HEK293 (cell line): ENCODE results near the gene IL17REL.

Experiments used
- CTCF ChIA-PET: fragments of 350-600 bp; formaldehyde crosslinking; extraction: SDS; loops from one replicate; lab custom pipeline; 2021; ENCODE audit warnings: antibody characterized with exemption; lab: Yijun Ruan, JAX
- POLR2A ChIA-PET: fragments of 300-600 bp; formaldehyde crosslinking; extraction: SDS; loops from one replicate; lab custom pipeline; 2020; ENCODE audit warnings: antibody characterized with exemption, inconsistent platforms; lab: Yijun Ruan, JAX
- H3K27ac ChIP-seq: fragments of 200-500 bp; sonication (Bioruptor generic); 2 replicates; pipeline ENCODE4 v1.5.1; 2014; ENCODE audit warnings: low read depth, low read length, control low read depth, inconsistent platforms; ENCODE audit errors: extremely low read depth
- H3K36me3 ChIP-seq, 2 experiments: fragments of 200-500 bp in 1 of 2; sonication (Bioruptor generic) in 1 of 2; 1 replicate in 1 of 2; 2 replicates in 1 of 2; pipeline ENCODE4 v1.5.1; 2014 to 2017; ENCODE audit warnings: inconsistent platforms in 2 of 2, low read length in 2 of 2; ENCODE audit not compliant: control insufficient read depth in 2 of 2, insufficient read depth in 1 of 2
- H3K4me1 ChIP-seq: fragments of 200-500 bp; sonication (Bioruptor generic); 2 replicates; pipeline ENCODE4 v1.5.1; 2014; ENCODE audit warnings: mild to moderate bottlenecking, low read length, inconsistent platforms; ENCODE audit not compliant: control insufficient read depth, insufficient read depth
- H3K4me3 ChIP-seq: 2 replicates; pipeline ENCODE4 v1.5.1; 2011; ENCODE audit warnings: low read depth, mild to moderate bottlenecking, control low read depth, low read length, moderate library complexity
- H3K9me3 ChIP-seq: fragments of 200-500 bp; sonication (Bioruptor generic); 2 replicates; pipeline ENCODE4 v1.5.1; 2014; ENCODE audit warnings: low read depth, low read length, inconsistent platforms; ENCODE audit not compliant: control insufficient read depth, insufficient read depth
- BCL11A ChIP-seq: fragments of 450-650 bp; formaldehyde crosslinking; IDR thresholded peaks from 2 replicates; pipeline ENCODE4 v1.5.1; 2016; ENCODE audit warnings: low read depth, missing biosample characterization, missing genetic modification characterization
- GLIS1 ChIP-seq: fragments of 450-650 bp; formaldehyde crosslinking; IDR thresholded peaks from 2 replicates; pipeline ENCODE4 v1.5.1; 2016; ENCODE audit warnings: missing biosample characterization, missing genetic modification characterization
- HIC1 ChIP-seq: fragments of 450-650 bp; formaldehyde crosslinking; IDR thresholded peaks from 2 replicates; pipeline ENCODE4 v1.5.1; 2016; ENCODE audit warnings: missing biosample characterization, missing genetic modification characterization
- HOXC10 ChIP-seq: sonication (generic); formaldehyde crosslinking; IDR thresholded peaks from 2 replicates; pipeline ENCODE4 v1.8.1; 2023; ENCODE audit warnings: mild to moderate bottlenecking, missing genetic modification reagents
- KLF7 ChIP-seq: fragments of 450-650 bp; formaldehyde crosslinking; IDR thresholded peaks from 2 replicates; pipeline ENCODE4 v1.5.1; 2016; ENCODE audit warnings: missing biosample characterization, missing genetic modification characterization, borderline replicate concordance
- MEIS1 ChIP-seq: sonication (generic); formaldehyde crosslinking; IDR thresholded peaks from 2 replicates; pipeline ENCODE4 v1.8.1; 2022; ENCODE audit warnings: missing genetic modification reagents, mild to moderate bottlenecking, borderline replicate concordance
- OVOL3 ChIP-seq: fragments of 450-650 bp; formaldehyde crosslinking; IDR thresholded peaks from 2 replicates; pipeline ENCODE4 v1.5.1; 2016; ENCODE audit warnings: missing biosample characterization, missing genetic modification characterization
- RBAK ChIP-seq: fragments of 450-650 bp; formaldehyde crosslinking; IDR thresholded peaks from 2 replicates; pipeline ENCODE4 v1.5.1; 2016; ENCODE audit warnings: missing biosample characterization, missing genetic modification characterization
- WT1 ChIP-seq: fragments of 450-650 bp; formaldehyde crosslinking; IDR thresholded peaks from 2 replicates; pipeline ENCODE4 v1.5.1; 2016; ENCODE audit warnings: missing biosample characterization, missing genetic modification characterization
- YY1 ChIP-seq: fragments of 450-650 bp; formaldehyde crosslinking; IDR thresholded peaks from 2 replicates; pipeline ENCODE4 v1.5.1; 2018; ENCODE audit warnings: missing biosample characterization, missing genetic modification characterization
- ZBTB7A ChIP-seq: fragments of 450-650 bp; formaldehyde crosslinking; IDR thresholded peaks from 2 replicates; pipeline ENCODE4 v1.5.1; 2016; ENCODE audit warnings: low read depth, missing biosample characterization, missing genetic modification characterization
- ZIC2 ChIP-seq: fragments of 450-650 bp; formaldehyde crosslinking; IDR thresholded peaks from 2 replicates; pipeline ENCODE4 v1.5.1; 2016; ENCODE audit warnings: missing biosample characterization, missing genetic modification characterization
- ZNF132 ChIP-seq: fragments of 450-650 bp; formaldehyde crosslinking; IDR thresholded peaks from 2 replicates; pipeline ENCODE4 v1.5.1; 2017; ENCODE audit warnings: missing biosample characterization, missing genetic modification characterization, borderline replicate concordance
- ZNF16 ChIP-seq: fragments of 450-650 bp; formaldehyde crosslinking; IDR thresholded peaks from 2 replicates; pipeline ENCODE4 v1.5.1; 2016; ENCODE audit warnings: low read depth, missing biosample characterization, missing genetic modification characterization
- ZNF184 ChIP-seq: fragments of 450-650 bp; IDR thresholded peaks from 2 replicates; pipeline ENCODE4 v1.5.1; 2018; ENCODE audit warnings: missing biosample characterization, mild to moderate bottlenecking, missing genetic modification characterization
- ZNF202 ChIP-seq: fragments of 450-650 bp; formaldehyde crosslinking; IDR thresholded peaks from 2 replicates; pipeline ENCODE4 v1.5.1; 2016; ENCODE audit warnings: missing biosample characterization, missing genetic modification characterization, borderline replicate concordance
- ZNF211 ChIP-seq: fragments of 450-650 bp; formaldehyde crosslinking; IDR thresholded peaks from 2 replicates; pipeline ENCODE4 v1.5.1; 2016; ENCODE audit warnings: low read depth, missing biosample characterization, missing genetic modification characterization
- ZNF26 ChIP-seq: fragments of 450-650 bp; formaldehyde crosslinking; IDR thresholded peaks from 2 replicates; pipeline ENCODE4 v1.5.1; 2016; ENCODE audit warnings: missing biosample characterization, missing genetic modification characterization
- ZNF274 ChIP-seq, 2 experiments: fragments of 200-500 bp in 1 of 2; fragments of 450-650 bp in 1 of 2; sonication (Bioruptor generic) in 1 of 2; formaldehyde crosslinking in 1 of 2; IDR thresholded peaks; 2 replicates each; pipeline versions ENCODE4 v1.5.1 to v1.6.1; 2014 to 2016; ENCODE audit warnings: borderline replicate concordance in 1 of 2, inconsistent platforms in 1 of 2, low read length in 1 of 2, missing biosample characterization in 1 of 2, missing genetic modification characterization in 1 of 2
- ZNF48 ChIP-seq: fragments of 450-650 bp; formaldehyde crosslinking; IDR thresholded peaks from 2 replicates; pipeline ENCODE4 v1.5.1; 2016; ENCODE audit warnings: missing biosample characterization, missing genetic modification characterization
- ZNF514 ChIP-seq: fragments of 450-650 bp; formaldehyde crosslinking; IDR thresholded peaks from 2 replicates; pipeline ENCODE4 v1.5.1; 2016; ENCODE audit warnings: missing biosample characterization, missing genetic modification characterization
- ZNF521 ChIP-seq: fragments of 450-650 bp; formaldehyde crosslinking; IDR thresholded peaks from 2 replicates; pipeline ENCODE4 v1.5.1; 2017; ENCODE audit warnings: missing biosample characterization, mild to moderate bottlenecking, missing genetic modification characterization
- ZNF600 ChIP-seq: fragments of 450-650 bp; formaldehyde crosslinking; IDR thresholded peaks from 2 replicates; pipeline ENCODE4 v1.5.1; 2016; ENCODE audit warnings: missing biosample characterization, missing genetic modification characterization
- ZNF629 ChIP-seq: fragments of 450-650 bp; formaldehyde crosslinking; IDR thresholded peaks from 2 replicates; pipeline ENCODE4 v1.5.1; 2017; ENCODE audit warnings: missing biosample characterization, missing genetic modification characterization
- ZNF658 ChIP-seq: fragments of 450-650 bp; formaldehyde crosslinking; IDR thresholded peaks from 2 replicates; pipeline ENCODE4; 2016; ENCODE audit warnings: missing biosample characterization, missing genetic modification characterization
- ZNF692 ChIP-seq: fragments of 450-650 bp; formaldehyde crosslinking; IDR thresholded peaks from 2 replicates; pipeline ENCODE4 v1.5.1; 2016; ENCODE audit warnings: missing biosample characterization, missing genetic modification characterization
- ZNF701 ChIP-seq: fragments of 450-650 bp; formaldehyde crosslinking; IDR thresholded peaks from 2 replicates; pipeline ENCODE4 v1.5.1; 2016; ENCODE audit warnings: missing biosample characterization, missing genetic modification characterization
- ZNF777 ChIP-seq: fragments of 450-650 bp; formaldehyde crosslinking; IDR thresholded peaks from 2 replicates; pipeline ENCODE4 v1.5.1; 2017; ENCODE audit warnings: missing biosample characterization, missing genetic modification characterization, borderline replicate concordance
- ZNF830 ChIP-seq: fragments of 450-650 bp; IDR thresholded peaks from 2 replicates; pipeline ENCODE4 v1.5.0; 2018; ENCODE audit warnings: missing biosample characterization, missing genetic modification characterization, low read depth, mild to moderate bottlenecking, moderate library complexity
- TF ChIP-seq, protein P1 (sequence below): fragments of 450-650 bp; formaldehyde crosslinking; IDR thresholded peaks from 2 replicates; pipeline ENCODE4 v1.5.1; 2016; ENCODE audit warnings: missing biosample characterization, missing genetic modification characterization

Gene IL17REL

DNA sequence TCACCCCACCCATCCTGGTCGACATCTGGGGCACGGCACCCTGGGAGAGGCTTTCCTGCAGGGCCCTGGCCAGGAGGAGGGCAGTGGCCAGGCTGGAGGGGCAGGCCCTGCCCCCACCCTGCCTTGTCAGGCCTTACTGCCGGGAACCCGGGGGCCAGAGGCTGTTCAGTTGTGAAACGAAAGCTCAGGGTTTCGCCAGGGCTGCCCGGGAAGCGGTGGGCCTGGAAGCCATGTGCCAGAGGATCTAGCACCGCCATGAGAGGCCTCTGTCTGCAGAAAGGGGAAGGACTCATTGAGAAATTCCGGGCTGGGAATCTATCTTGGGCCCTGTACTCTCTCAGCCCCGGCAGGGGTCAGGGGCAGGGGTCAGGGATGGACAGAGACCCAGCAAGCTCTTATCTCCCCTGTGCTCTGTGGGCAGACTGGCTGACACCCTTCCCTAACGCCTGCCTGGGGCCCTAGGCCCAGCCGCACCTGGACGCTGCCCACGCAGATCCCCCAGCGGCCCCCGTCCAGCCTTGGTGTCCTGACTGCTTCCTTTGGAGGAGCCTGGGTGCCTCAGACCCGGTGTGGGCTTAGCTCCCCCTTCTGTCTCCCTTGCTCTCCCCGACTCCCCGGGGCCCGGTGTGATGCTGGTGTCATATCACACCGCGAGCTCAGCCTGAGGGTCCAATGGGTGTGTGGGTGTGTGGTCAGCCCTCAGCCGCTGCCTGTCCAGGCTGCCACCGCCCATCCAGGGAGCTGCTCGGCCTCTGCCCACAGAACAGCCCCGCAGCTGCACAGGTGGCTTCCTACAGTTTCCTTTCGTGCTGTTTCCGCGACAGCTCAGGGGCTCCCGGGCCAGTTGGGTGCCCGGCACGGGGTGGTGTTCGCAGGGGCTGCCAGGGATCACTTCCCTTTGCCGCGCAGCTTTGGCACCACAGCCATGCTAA lies 45.5 kb downstream of the IL17REL start (continued):
- TF ChIP-seq HIC1 (tag by site-specific recombination) = peak; percentile 32; the same call in 1 of the 2 replicates
- TF ChIP-seq, all 188 proteins: peak for 8

GRCh38 chr22:49966041-49966773 lies 46.4 kb downstream of the IL17REL start:
- CTCF ChIA-PET = interaction anchor here (0.6 to 2.8 kb wide), 2 partner anchors 64 to 560 kb away, joined by 4 to 7 read pairs; no protein-coding TSS in a partner anchor
- Histone ChIP-seq H3K4me3 (no peak overlapping the region), H3K27ac (no peak overlapping the region), H3K9me3 (no peaks in the 10 kb centered on the region), H3K4me1 (peaks cover 11% of the 10 kb centered on the region), H3K36me3 (peaks cover 10 to 41% of the 10 kb centered on the region in 2 experiments)
- POLR2A ChIA-PET = interaction anchor here (0.9 to 1.8 kb wide), 5 partner anchors 14 to 64 kb away, joined by 3 to 6 read pairs (median 4); no protein-coding TSS in a partner anchor
- peak; percentile 95 for TF ChIP-seq GLIS1 (tag by site-specific recombination)
- no peak for TF ChIP-seq MEIS1 (CRISPR knock-in tag)
- TF ChIP-seq ZBTB7A (tag by site-specific recombination) = no peak
- TF ChIP-seq, protein P1, sequence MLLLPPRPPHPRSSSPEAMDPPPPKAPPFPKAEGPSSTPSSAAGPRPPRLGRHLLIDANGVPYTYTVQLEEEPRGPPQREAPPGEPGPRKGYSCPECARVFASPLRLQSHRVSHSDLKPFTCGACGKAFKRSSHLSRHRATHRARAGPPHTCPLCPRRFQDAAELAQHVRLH (tag by site-specific recombination) = no peak
- TF ChIP-seq KLF7 (tag by site-specific recombination) = no peak
- peak; percentile 73 for TF ChIP-seq ZIC2 (tag by site-specific recombination)
- TF ChIP-seq ZNF26 (tag by site-specific recombination) = no peak
- TF ChIP-seq ZNF184 (tag by site-specific recombination) = no peak
- no peak for TF ChIP-seq ZNF48 (tag by site-specific recombination)
- no peak for TF ChIP-seq ZNF132 (tag by site-specific recombination)
- TF ChIP-seq YY1 = no peak
- no peak for TF ChIP-seq ZNF629 (tag by site-specific recombination)
- TF ChIP-seq ZNF521 (tag by site-specific recombination) = no peak
- no peak for TF ChIP-seq ZNF701 (tag by site-specific recombination)
- TF ChIP-seq ZNF274 (IDR thresholded peaks at IDR 0.05; ENCODE audit: low read length) = no peak
- TF ChIP-seq ZNF274 (tag by site-specific recombination; IDR thresholded peaks at IDR 0.05; ENCODE audit: borderline replicate concordance) = no peak
- TF ChIP-seq ZNF830 = no peak
- no peak for TF ChIP-seq WT1
- TF ChIP-seq HOXC10 (CRISPR knock-in tag) = no peak
- 0 out of 2 replicates have a peak, but pooled peaks have one; percentile 11 for TF ChIP-seq ZNF692 (tag by site-specific recombination)
- TF ChIP-seq ZNF600 = 0 out of 2 replicates have a peak, but pooled peaks have one; percentile 17
- no peak for TF ChIP-seq ZNF16 (tag by site-specific recombination)
- no peak for TF ChIP-seq RBAK
- TF ChIP-seq OVOL3 (tag by site-specific recombination) = no peak
- TF ChIP-seq ZNF658 (tag by site-specific recombination) = no peak
- no peak for TF ChIP-seq ZNF202
- no peak for TF ChIP-seq ZNF777 (tag by site-specific recombination)
- no peak for TF ChIP-seq ZNF211 (tag by site-specific recombination)
- TF ChIP-seq BCL11A (tag by site-specific recombination) = peak; percentile 73; the same call in 1 of the 2 replicates
- TF ChIP-seq ZNF514 (tag by site-specific recombination) = no peak
